Choroid plexus epithelial cell (primary cell): ENCODE data around the gene SEMA3D.

Experiments used
- DNase-seq: peaks from one replicate; pipeline ENCODE4 v3.0.0-alpha.2; 2010; ENCODE audit warnings: low read depth
- H3K4me3 ChIP-seq: 2 replicates; pipeline ENCODE4 v1.5.1; 2011; ENCODE audit warnings: low read depth, mild to moderate bottlenecking, control low read depth, low read length, moderate library complexity
- TF ChIP-seq, protein P1 (sequence below): conservative IDR thresholded peaks from 2 replicates; pipeline ENCODE4 v1.5.1; 2011; ENCODE audit warnings: low read depth, mild to moderate bottlenecking, control low read depth, inconsistent platforms, low read length, moderate library complexity

SEMA3D gene

DNA sequence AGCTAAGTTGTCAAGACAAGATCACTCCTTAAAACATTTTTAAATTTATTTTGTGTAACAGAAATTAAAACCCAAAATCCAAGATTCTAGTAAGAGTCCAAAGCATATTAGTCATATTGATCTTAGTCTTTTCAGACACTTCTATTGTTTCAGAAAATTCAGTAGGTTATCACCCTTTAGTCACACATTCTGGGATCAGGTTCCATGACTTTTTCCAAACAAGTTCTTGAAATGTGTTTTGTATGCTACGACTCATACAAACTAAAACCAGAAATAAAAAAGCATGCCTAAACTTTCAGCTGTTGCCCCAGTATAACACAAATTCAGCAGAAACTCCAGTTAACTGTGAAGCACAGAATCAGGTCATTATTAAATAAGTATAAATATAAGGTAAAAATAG, 10.7 kb downstream of the SEMA3D start:
- H3K4me3 ChIP-seq = no peak overlapping the region
- no peak for DNase-seq
- TF ChIP-seq, protein P1, sequence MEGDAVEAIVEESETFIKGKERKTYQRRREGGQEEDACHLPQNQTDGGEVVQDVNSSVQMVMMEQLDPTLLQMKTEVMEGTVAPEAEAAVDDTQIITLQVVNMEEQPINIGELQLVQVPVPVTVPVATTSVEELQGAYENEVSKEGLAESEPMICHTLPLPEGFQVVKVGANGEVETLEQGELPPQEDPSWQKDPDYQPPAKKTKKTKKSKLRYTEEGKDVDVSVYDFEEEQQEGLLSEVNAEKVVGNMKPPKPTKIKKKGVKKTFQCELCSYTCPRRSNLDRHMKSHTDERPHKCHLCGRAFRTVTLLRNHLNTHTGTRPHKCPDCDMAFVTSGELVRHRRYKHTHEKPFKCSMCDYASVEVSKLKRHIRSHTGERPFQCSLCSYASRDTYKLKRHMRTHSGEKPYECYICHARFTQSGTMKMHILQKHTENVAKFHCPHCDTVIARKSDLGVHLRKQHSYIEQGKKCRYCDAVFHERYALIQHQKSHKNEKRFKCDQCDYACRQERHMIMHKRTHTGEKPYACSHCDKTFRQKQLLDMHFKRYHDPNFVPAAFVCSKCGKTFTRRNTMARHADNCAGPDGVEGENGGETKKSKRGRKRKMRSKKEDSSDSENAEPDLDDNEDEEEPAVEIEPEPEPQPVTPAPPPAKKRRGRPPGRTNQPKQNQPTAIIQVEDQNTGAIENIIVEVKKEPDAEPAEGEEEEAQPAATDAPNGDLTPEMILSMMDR = no peak

DNA sequence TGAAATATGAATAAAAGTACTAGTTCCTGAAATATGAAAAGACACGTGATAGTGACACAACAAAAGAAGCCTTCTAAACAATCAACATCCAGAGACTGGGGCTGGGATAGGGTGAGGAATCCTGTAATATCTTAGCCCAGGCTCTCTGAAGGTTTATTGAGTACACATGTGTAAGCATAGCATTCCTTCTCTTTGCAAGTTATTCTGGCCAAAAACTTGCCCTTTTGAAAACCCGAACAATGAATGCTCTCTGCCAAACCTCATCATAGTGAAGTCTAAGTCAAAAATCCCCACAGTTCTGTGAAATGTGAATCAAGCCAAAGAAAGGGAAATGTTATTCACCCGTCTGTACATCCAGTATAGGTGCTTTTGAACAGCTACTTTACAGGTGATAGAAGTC, 11.6 kb downstream of the SEMA3D start:
- DNase-seq = no peak
- no peak overlapping the region for H3K4me3 ChIP-seq
- TF ChIP-seq, protein P1 = no peak

DNA sequence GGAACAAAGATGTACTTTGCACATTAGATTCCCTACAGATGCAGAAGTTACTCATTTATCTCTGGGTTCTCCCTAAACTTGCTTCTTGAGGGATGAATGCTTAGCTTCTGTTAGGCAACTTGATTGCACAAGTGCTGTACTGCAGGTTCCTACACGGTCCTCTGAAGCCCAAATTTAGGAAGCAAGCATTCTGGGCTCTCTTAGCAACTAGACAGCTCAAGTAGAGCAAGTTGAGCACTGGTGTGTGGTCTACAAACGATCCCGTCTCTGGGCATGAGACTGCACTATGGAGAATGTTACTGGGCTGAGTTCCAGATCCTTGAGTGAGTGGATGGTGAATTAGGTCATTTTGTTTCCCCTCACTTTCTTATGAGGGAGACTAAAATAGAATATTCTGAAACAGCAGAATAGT, 14.3 kb downstream of the SEMA3D start:
- DNase-seq = peak; percentile 85
- no peak overlapping the region for H3K4me3 ChIP-seq
- TF ChIP-seq, protein P1 = no peak

DNA sequence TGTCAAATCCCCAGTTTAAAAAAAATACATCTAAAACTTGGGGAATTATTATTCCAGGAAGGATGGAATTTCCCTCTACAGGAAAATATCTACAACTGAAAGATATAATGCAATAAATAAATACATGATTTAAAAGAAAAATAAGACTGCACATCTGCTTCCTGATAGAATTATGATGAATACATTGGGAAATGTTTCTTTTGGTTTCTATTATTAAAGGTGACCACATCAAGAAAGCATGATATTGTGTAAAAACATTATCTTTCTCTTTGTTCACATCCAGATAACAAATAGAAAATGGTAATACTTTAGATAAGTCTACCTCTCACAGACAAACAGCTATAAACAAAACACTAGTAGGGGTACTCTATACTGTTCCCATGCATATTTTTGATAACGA, 19.2 kb downstream of the SEMA3D start:
- TF ChIP-seq, protein P1 = no peak
- no peak overlapping the region for H3K4me3 ChIP-seq
- DNase-seq = no peak

DNA sequence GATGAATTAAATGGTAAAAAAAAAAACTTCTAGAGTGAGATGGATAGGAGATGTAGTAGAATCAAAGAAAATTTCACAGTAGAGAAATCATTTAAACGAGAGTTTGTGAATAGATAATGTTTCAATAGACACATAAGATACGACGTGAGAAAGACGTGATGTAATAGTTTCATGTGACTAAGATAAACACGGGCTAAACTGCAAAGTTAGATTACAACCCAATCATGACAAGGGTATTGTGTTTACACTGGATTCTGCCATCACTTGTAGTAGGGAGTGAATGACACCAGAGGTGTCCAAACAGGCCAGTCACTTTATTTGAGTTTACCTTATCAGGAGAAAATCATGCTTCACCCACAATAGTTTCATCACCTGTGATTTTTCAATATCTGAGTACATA, 21.6 kb downstream of the SEMA3D start:
- TF ChIP-seq, protein P1 = no peak
- no peak for DNase-seq
- no peak overlapping the region for H3K4me3 ChIP-seq

DNA sequence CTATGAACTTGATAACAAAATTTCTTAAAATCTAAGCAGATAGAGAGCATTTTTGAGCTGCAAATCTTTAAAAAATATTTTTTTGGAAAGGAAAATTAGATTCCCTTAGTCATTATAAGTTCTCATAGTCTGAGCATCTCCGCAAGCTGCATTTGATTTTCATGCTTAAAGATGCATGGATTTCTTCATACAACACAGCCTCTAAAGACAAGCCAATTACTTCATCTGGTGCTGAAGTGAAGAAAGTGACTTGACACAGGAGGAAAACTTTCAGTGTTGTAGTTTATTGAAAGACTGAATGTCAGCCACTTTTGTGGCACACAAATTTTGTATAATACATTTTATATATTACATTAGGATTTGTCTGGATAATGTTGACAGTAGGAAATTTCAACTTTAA, 22.5 kb downstream of the SEMA3D start:
- DNase-seq = no peak
- TF ChIP-seq, protein P1 = no peak
- no peak overlapping the region for H3K4me3 ChIP-seq

DNA sequence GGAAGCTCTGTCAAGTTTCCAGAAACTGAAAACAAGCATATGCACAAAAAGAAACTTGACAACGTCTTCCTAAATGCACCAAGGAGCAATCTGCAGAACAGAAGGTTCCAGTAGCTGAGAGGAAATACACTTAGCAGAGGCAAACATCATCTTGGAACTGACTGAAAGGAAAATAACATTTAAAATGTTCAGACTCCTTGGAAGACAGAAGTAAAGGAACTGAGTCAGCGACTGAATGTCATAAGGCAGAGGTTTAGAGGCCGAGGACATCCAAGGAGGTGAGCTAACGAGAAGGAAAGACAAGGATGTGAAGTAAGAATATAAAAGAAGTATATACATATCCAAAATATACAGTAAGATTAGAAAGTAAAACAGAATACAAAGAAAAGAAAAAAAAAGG, 24.1 kb downstream of the SEMA3D start:
- TF ChIP-seq, protein P1 = no peak
- peak; percentile 23 for DNase-seq

More for the DNA sequence above, 24.1 kb downstream of the SEMA3D start:
- no peak overlapping the region for H3K4me3 ChIP-seq
